HEK293T (cell line): ENCODE data around the gene SEMA4C.

Source experiments
- ARNT ChIP-seq: fragments of 450-650 bp; IDR thresholded peaks from 2 replicates; pipeline ENCODE4 v1.6.1; 2017; ENCODE audit warnings: mild to moderate bottlenecking
- L3MBTL2 ChIP-seq: fragments of 450-650 bp; conservative IDR thresholded peaks from 2 replicates; pipeline ENCODE4 v1.6.1; 2016; ENCODE audit warnings: mild to moderate bottlenecking
- LEF1 ChIP-seq: fragments of 450-650 bp; IDR thresholded peaks from 2 replicates; pipeline ENCODE4 v1.6.1; 2017; ENCODE audit warnings: mild to moderate bottlenecking, borderline replicate concordance
- NFRKB ChIP-seq: fragments of 450-650 bp; IDR thresholded peaks from 2 replicates; pipeline ENCODE4 v1.6.1; 2016; ENCODE audit warnings: mild to moderate bottlenecking, moderate library complexity
- ZNF384 ChIP-seq: fragments of 450-650 bp; IDR thresholded peaks from 2 replicates; pipeline ENCODE4 v1.6.1; 2016

GRCh38 chr2:96895032-96895745, 25.3 kb upstream of the SEMA4C start:
- TF ChIP-seq LEF1 (no peak), L3MBTL2 (no peak), NFRKB (no peak), ZNF384 (no peak), ARNT (no peak)
